GM10248 (cell line): ENCODE data around the gene GNAL.

Experiments
- CTCF ChIA-PET: fragments of 300-600 bp; sonication (Branson Sonifier 250); formaldehyde crosslinking; extraction: SDS; loops from one replicate; lab custom pipeline; 2021; ENCODE audit warnings: antibody characterized with exemption; lab: Yijun Ruan, JAX
- POLR2A ChIA-PET: fragments of 350-650 bp; sonication (Branson Sonifier 250); formaldehyde crosslinking; extraction: SDS; loops from one replicate; lab custom pipeline; 2020; ENCODE audit warnings: antibody characterized with exemption; lab: Yijun Ruan, JAX
- DNase-seq: peaks from one replicate; pipeline ENCODE4 v3.0.0; 2012; ENCODE audit errors: extremely low spot score
- CTCF ChIP-seq: IDR thresholded peaks from 2 replicates; pipeline ENCODE4 v1.5.1; 2012; ENCODE audit warnings: mild to moderate bottlenecking, low read depth; ENCODE audit errors: extremely low read depth, missing control alignments, control extremely low read depth

The GNAL gene

GRCh38 chr18:11775436-11776174 lies 86.5 kb downstream of the GNAL start:
- no peak for TF ChIP-seq CTCF
- ChIA-PET CTCF (no interaction called here), POLR2A (no interaction called here)
- DNase-seq, result no peak

GRCh38 chr18:11780042-11780441 lies 91.0 kb downstream of the GNAL start:
- ChIA-PET CTCF (no interaction called here), POLR2A (no interaction called here)
- no peak for DNase-seq
- TF ChIP-seq CTCF, result no peak

- DNase-seq, result no peak
- no peak for TF ChIP-seq CTCF
- ChIA-PET POLR2A (no interaction called here), CTCF (interaction anchor here (1.3 to 1.4 kb wide), 2 partner anchors 10 to 57 kb away, joined by 3 read pairs; no protein-coding TSS in a partner anchor)
Measured at GRCh38 chr18:11783716-11784331, 94.8 kb downstream of the GNAL start.

- ChIA-PET CTCF (no interaction called here), POLR2A (no interaction called here)
- TF ChIP-seq CTCF, result no peak
- DNase-seq, result no peak
Measured at GRCh38 chr18:11784674-11785304, 95.7 kb downstream of the GNAL start.

GRCh38 chr18:11785444-11786055 lies 96.5 kb downstream of the GNAL start:
- POLR2A ChIA-PET, result no interaction called here
- no peak for DNase-seq
- TF ChIP-seq CTCF, result no peak
- CTCF ChIA-PET, result no interaction called here
